CD14-positive monocyte (primary cell): ENCODE results near the gene COL10A1. TPM values are rescaled to one million over a fixed set of nuclear protein-coding genes. Genes with fewer than 3 reads are reported as not detected.

ENCODE experiments used
- DNase-seq, 3 donors: peaks; one replicate each; pipeline ENCODE4 v3.0.0-alpha.2; 2011 to 2022
- H2AFZ ChIP-seq: 2 replicates; pipeline ENCODE4 v1.6.0; 2012; ENCODE audit warnings: mild to moderate bottlenecking, low read depth, low read length, inconsistent platforms; ENCODE audit not compliant: insufficient read depth, poor library complexity, severe bottlenecking
- H3K27ac ChIP-seq, 2 donors: 1 replicate in 1 of 2; 2 replicates in 1 of 2; pipeline ENCODE4 v1.5.1; 2012 to 2013; ENCODE audit warnings: low read length in 2 of 2, control low read depth in 1 of 2, inconsistent platforms in 1 of 2, low read depth in 1 of 2, mild to moderate bottlenecking in 1 of 2
- H3K27me3 ChIP-seq, 2 donors: one replicate each; pipeline versions ENCODE4 v1.6.0 to v1.6.1; 2011 to 2013; ENCODE audit warnings: low read length in 2 of 2; ENCODE audit not compliant: control insufficient read depth in 2 of 2, insufficient read depth in 2 of 2
- H3K36me3 ChIP-seq, 2 donors: replicated peaks in 1 of 2; 1 replicate in 1 of 2; 2 replicates in 1 of 2; pipeline versions ENCODE4 v1.5.1 to v1.6.1; 2012 to 2013; ENCODE audit warnings: low read length in 2 of 2, control low read depth in 1 of 2, inconsistent platforms in 1 of 2, mild to moderate bottlenecking in 1 of 2; ENCODE audit not compliant: insufficient read depth in 2 of 2, control insufficient read depth in 1 of 2
- H3K4me1 ChIP-seq, 2 donors: 1 replicate in 1 of 2; 2 replicates in 1 of 2; pipeline versions ENCODE4 v1.5.1 to v1.6.1; 2012 to 2013; ENCODE audit warnings: low read length in 2 of 2, control low read depth in 1 of 2, inconsistent platforms in 1 of 2, mild to moderate bottlenecking in 1 of 2, moderate library complexity in 1 of 2; ENCODE audit not compliant: insufficient read depth in 2 of 2, control insufficient read depth in 1 of 2
- H3K4me2 ChIP-seq: replicated peaks from 2 replicates; pipeline ENCODE3; 2012; ENCODE audit warnings: low read length, moderate library complexity, mild to moderate bottlenecking; ENCODE audit not compliant: poor library complexity, severe bottlenecking; ENCODE audit errors: extremely low read depth
- H3K4me3 ChIP-seq, 3 experiments: fragments of 200-600 bp in 1 of 3; sonication (generic) in 1 of 3; replicated peaks in 1 of 3; 1 replicate in 2 of 3; 2 replicates in 1 of 3; pipeline ENCODE4 v1.5.1; 2011 to 2013; ENCODE audit warnings: low read length in 3 of 3, mild to moderate bottlenecking in 3 of 3, control low read depth in 2 of 3, low read depth in 2 of 3, inconsistent platforms in 1 of 3, moderate library complexity in 1 of 3
- H3K79me2 ChIP-seq: 2 replicates; pipeline ENCODE4 v1.6.0; 2012; ENCODE audit warnings: mild to moderate bottlenecking, control low read depth, inconsistent platforms, low read length, moderate library complexity; ENCODE audit not compliant: insufficient read depth
- H3K9ac ChIP-seq: 2 replicates; pipeline ENCODE4 v1.6.0; 2017; ENCODE audit warnings: low read length, mild to moderate bottlenecking; ENCODE audit not compliant: insufficient read depth, poor library complexity, severe bottlenecking
- H3K9me3 ChIP-seq, 2 donors: replicated peaks in 1 of 2; 1 replicate in 1 of 2; 2 replicates in 1 of 2; pipeline versions ENCODE4 v1.5.1 to v1.6.1; 2012 to 2013; ENCODE audit warnings: low read length in 2 of 2, control low read depth in 1 of 2; ENCODE audit not compliant: control insufficient read depth in 1 of 2, insufficient read depth in 1 of 2
- H4K20me1 ChIP-seq: 2 replicates; pipeline ENCODE4 v1.6.0; 2012; ENCODE audit warnings: mild to moderate bottlenecking, low read length, control low read depth, moderate library complexity; ENCODE audit not compliant: insufficient read depth
- H3K27ac Mint-ChIP-seq, 7 donors: one replicate each; pipeline ENCODE4 v1.8.0; 2020; ENCODE audit warnings: mild to moderate bottlenecking in 7 of 7, mixed read lengths in 7 of 7, moderate library complexity in 6 of 7, inconsistent platforms in 2 of 7
- H3K27me3 Mint-ChIP-seq, 3 donors: one replicate each; pipeline ENCODE4 v1.8.0; 2021 to 2022; ENCODE audit warnings: low read depth in 3 of 3, mild to moderate bottlenecking in 3 of 3, mixed read lengths in 3 of 3, moderate library complexity in 3 of 3, inconsistent platforms in 1 of 3
- H3K36me3 Mint-ChIP-seq, 2 donors: one replicate each; pipeline ENCODE4 v1.8.0; 2020; ENCODE audit warnings: mixed read lengths in 2 of 2, inconsistent platforms in 1 of 2, mild to moderate bottlenecking in 1 of 2
- H3K4me1 Mint-ChIP-seq: one replicate; pipeline ENCODE4 v1.8.0; 2020; ENCODE audit warnings: mild to moderate bottlenecking, mixed read lengths
- H3K4me3 Mint-ChIP-seq, 2 donors: one replicate each; pipeline ENCODE4 v1.8.0; 2020; ENCODE audit warnings: mild to moderate bottlenecking in 2 of 2, mixed read lengths in 2 of 2, moderate library complexity in 1 of 2
- H3K9me3 Mint-ChIP-seq, 7 donors: one replicate each; pipeline ENCODE4 v1.8.0; 2020 to 2022; ENCODE audit warnings: mixed read lengths in 7 of 7, mild to moderate bottlenecking in 6 of 7, moderate library complexity in 6 of 7, inconsistent platforms in 2 of 7
- CTCF ChIP-seq: fragments of 200-600 bp; IDR thresholded peaks from one replicate; pipeline ENCODE4 v1.8.0; 2022; ENCODE audit warnings: antibody characterized with exemption, mild to moderate bottlenecking
- WGBS: methylation state at CpG from one replicate; pipeline ENCODE4 v1.1.5; 2013; ENCODE audit warnings: missing lambda C conversion rate; ENCODE audit not compliant: insufficient coverage; 5-methylcytosine and 5-hydroxymethylcytosine counted together
- intact Hi-C, 2 donors: fragments of 100-400 bp; cut with micrococcal nuclease; formaldehyde crosslinking; loops; one replicate each; pipeline versions ENCODE4 v1.15.0 to v1.15.1; 2023
- polyA plus RNA-seq, 3 donors: library from polyadenylated mRNA; depleted of rRNA in 1 of 3; unstranded in 2 of 3; stranded (reverse) in 1 of 3; fragments of 300-500 nt in 2 of 3; fragments of >200 nt in 1 of 3; fragmentation: Illumina TruSeq in 2 of 3; gene quantifications; 1 replicate in 2 of 3; 2 replicates in 1 of 3; pipeline ENCODE4 v1.2.3, GENCODE V29; 2012 to 2021

The COL10A1 gene
- polyA plus RNA-seq, 3 donors: not detected

DNA sequence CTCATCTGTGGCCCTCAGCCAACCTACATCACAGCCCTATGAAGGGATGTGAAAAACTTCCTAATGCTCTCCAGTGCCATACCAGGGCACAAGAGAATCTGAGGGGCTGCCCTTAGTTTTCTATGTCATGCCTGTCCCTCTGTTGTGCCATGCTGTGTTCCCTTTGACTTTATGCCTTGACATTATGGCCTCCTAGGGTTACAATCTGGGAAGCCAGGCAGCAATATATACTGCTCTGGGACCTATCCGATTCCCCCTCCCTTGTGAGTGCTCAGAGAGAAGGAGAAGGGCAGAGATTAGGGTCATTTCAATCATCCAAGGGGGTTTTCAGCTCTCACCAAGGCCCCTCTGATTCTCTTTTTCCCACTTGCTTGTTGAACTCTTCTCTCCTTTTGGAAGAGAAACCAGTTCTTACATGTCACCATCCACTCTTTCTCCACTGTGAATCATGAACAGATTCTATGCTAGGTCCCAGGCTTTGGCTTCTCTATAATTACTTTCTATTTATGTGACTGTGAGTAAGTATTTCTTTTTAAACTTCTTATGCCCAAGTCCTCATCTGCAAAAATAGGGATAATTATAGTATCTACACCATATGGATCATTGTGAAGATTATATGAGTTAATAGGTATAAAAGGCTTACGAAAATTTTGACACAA, 51.1 kb downstream of the COL10A1 start:
- H3K4me2 ChIP-seq: no peak overlapping the region
- no peak overlapping the region for H3K4me3 ChIP-seq
- no peaks in the 10 kb centered on the region for H3K4me1 ChIP-seq
- H3K27ac ChIP-seq: no peak overlapping the region
- H4K20me1 ChIP-seq: no peaks in the 10 kb centered on the region
- intact Hi-C loops: no loop called here
- no peak for TF ChIP-seq CTCF
- Mint-ChIP-seq H3K36me3 (no peaks in the 10 kb centered on the region), H3K4me1 (no peaks in the 10 kb centered on the region), H3K9me3 (peaks cover 0 to 3% (median 0%) of the 10 kb centered on the region in 7 donors), H3K27me3 (peaks cover 0 to 2% (median 0%) of the 10 kb centered on the region in 3 donors), H3K27ac (no peak overlapping the region), H3K4me3 (no peak overlapping the region)
- DNase-seq: no peak
- no CpG with 5 or more reads among the region's 2 CpGs for WGBS
- no peaks in the 10 kb centered on the region for H3K36me3 ChIP-seq
- H2AFZ ChIP-seq: no peak overlapping the region
- no peaks in the 10 kb centered on the region for H3K9me3 ChIP-seq
- no peaks in the 10 kb centered on the region for H3K27me3 ChIP-seq
- no peak overlapping the region for H3K9ac ChIP-seq
- no peaks in the 10 kb centered on the region for H3K79me2 ChIP-seq

GRCh38 chr6:116073765-116074440, 52.0 kb downstream of the COL10A1 start:
- intact Hi-C loops: no loop called here
- H3K4me1 ChIP-seq: no peaks in the 10 kb centered on the region
- H3K36me3 ChIP-seq: no peaks in the 10 kb centered on the region
- H3K27ac Mint-ChIP-seq: no peak overlapping the region
- no peaks in the 10 kb centered on the region for H3K9me3 ChIP-seq
- H3K79me2 ChIP-seq: no peaks in the 10 kb centered on the region
- H3K9ac ChIP-seq: no peak overlapping the region
- H2AFZ ChIP-seq: no peak overlapping the region
- peaks cover 0 to 2% of the 10 kb centered on the region in 2 donors for H3K27me3 ChIP-seq
- H3K27ac ChIP-seq: no peak overlapping the region
- no peak for DNase-seq
- no peaks in the 10 kb centered on the region for H3K9me3 Mint-ChIP-seq
- WGBS: no CpG with 5 or more reads among the region's 2 CpGs
- H3K4me3 Mint-ChIP-seq: no peak overlapping the region
- H3K4me3 ChIP-seq: no peak overlapping the region
- TF ChIP-seq CTCF: no peak
- peaks cover 0 to 3% (median 2%) of the 10 kb centered on the region in 3 donors for H3K27me3 Mint-ChIP-seq
- H4K20me1 ChIP-seq: no peaks in the 10 kb centered on the region
- H3K4me2 ChIP-seq: no peak overlapping the region
- H3K4me1 Mint-ChIP-seq: no peaks in the 10 kb centered on the region
- H3K36me3 Mint-ChIP-seq: no peaks in the 10 kb centered on the region
